ENCODE measurements around the gene IL2RA.
"Not testable (repeated sequence)": the region's sequence is repeated elsewhere in the genome, so short reads cannot be mapped to it uniquely, and the experiment has no call there.

IL2RA gene

GRCh38 chr10:5973069-5973468, 89.1 kb downstream of the IL2RA start:
- H3K27me3 ChIP-seq (ENCODE audit: control insufficient read depth, insufficient read depth, low read length): no peaks in the 10 kb centered on the region
- H3K27ac ChIP-seq (ENCODE audit: low read depth, low read length): no peak overlapping the region
- H3K36me3 ChIP-seq (ENCODE audit: control insufficient read depth, insufficient read depth, low read length): no peaks in the 10 kb centered on the region
- no peak overlapping the region for H3K9ac ChIP-seq (ENCODE audit: low read length)
- no peak overlapping the region for H3K4me3 ChIP-seq (ENCODE audit: low read length)
- H3K4me1 ChIP-seq (ENCODE audit: control insufficient read depth, insufficient read depth, low read length): no peaks in the 10 kb centered on the region

GRCh38 chr10:5971886-5972285, 90.3 kb downstream of the IL2RA start:
- Histone ChIP-seq H3K4me1 (ENCODE audit: control insufficient read depth, insufficient read depth, low read length) (no peaks in the 10 kb centered on the region), H3K36me3 (ENCODE audit: control insufficient read depth, insufficient read depth, low read length) (no peaks in the 10 kb centered on the region), H3K9ac (ENCODE audit: low read length) (no peak overlapping the region), H3K27ac (ENCODE audit: low read depth, low read length) (no peak overlapping the region), H3K4me3 (ENCODE audit: low read length) (no peak overlapping the region), H3K27me3 (ENCODE audit: control insufficient read depth, insufficient read depth, low read length) (no peaks in the 10 kb centered on the region)

GRCh38 chr10:5971315-5971832, 90.8 kb downstream of the IL2RA start:
- Histone ChIP-seq H3K4me1 (ENCODE audit: control insufficient read depth, insufficient read depth, low read length) (no peaks in the 10 kb centered on the region), H3K9ac (ENCODE audit: low read length) (no peak overlapping the region), H3K4me3 (ENCODE audit: low read length) (peak overlapping the region; percentile 25), H3K27ac (ENCODE audit: low read depth, low read length) (peak overlapping the region; percentile 56), H3K36me3 (ENCODE audit: control insufficient read depth, insufficient read depth, low read length) (no peaks in the 10 kb centered on the region), H3K27me3 (ENCODE audit: control insufficient read depth, insufficient read depth, low read length) (no peaks in the 10 kb centered on the region)

GRCh38 chr10:5970527-5970926, 91.6 kb downstream of the IL2RA start:
- H3K4me1 ChIP-seq (ENCODE audit: control insufficient read depth, insufficient read depth, low read length): no peaks in the 10 kb centered on the region
- no peaks in the 10 kb centered on the region for H3K27me3 ChIP-seq (ENCODE audit: control insufficient read depth, insufficient read depth, low read length)
- no peaks in the 10 kb centered on the region for H3K36me3 ChIP-seq (ENCODE audit: control insufficient read depth, insufficient read depth, low read length)
- no peak overlapping the region for H3K9ac ChIP-seq (ENCODE audit: low read length)
- H3K4me3 ChIP-seq (ENCODE audit: low read length): no peak overlapping the region
- H3K27ac ChIP-seq (ENCODE audit: low read depth, low read length): no peak overlapping the region

- no peaks in the 10 kb centered on the region for H3K27me3 ChIP-seq (ENCODE audit: control insufficient read depth, insufficient read depth, low read length)
- H3K9ac ChIP-seq (ENCODE audit: low read length): no peak overlapping the region
- H3K4me1 ChIP-seq (ENCODE audit: control insufficient read depth, insufficient read depth, low read length): no peaks in the 10 kb centered on the region
- H3K27ac ChIP-seq (ENCODE audit: low read depth, low read length): no peak overlapping the region
- H3K36me3 ChIP-seq (ENCODE audit: control insufficient read depth, insufficient read depth, low read length): no peaks in the 10 kb centered on the region
- no peak overlapping the region for H3K4me3 ChIP-seq (ENCODE audit: low read length)
Observed at GRCh38 chr10:5970066-5970465, 92.1 kb downstream of the IL2RA start.

GRCh38 chr10:5968681-5969453, 93.3 kb downstream of the IL2RA start:
- Histone ChIP-seq H3K27me3 (ENCODE audit: control insufficient read depth, insufficient read depth, low read length) (no peaks in the 10 kb centered on the region), H3K9ac (ENCODE audit: low read length) (no peak overlapping the region), H3K36me3 (ENCODE audit: control insufficient read depth, insufficient read depth, low read length) (no peaks in the 10 kb centered on the region), H3K4me3 (ENCODE audit: low read length) (no peak overlapping the region), H3K4me1 (ENCODE audit: control insufficient read depth, insufficient read depth, low read length) (no peaks in the 10 kb centered on the region), H3K27ac (ENCODE audit: low read depth, low read length) (no peak overlapping the region)

- Histone ChIP-seq H3K36me3 (ENCODE audit: control insufficient read depth, insufficient read depth, low read length) (peaks cover under 1% of the 10 kb centered on the region), H3K27ac (ENCODE audit: low read depth, low read length) (no peak overlapping the region), H3K4me3 (ENCODE audit: low read length) (no peak overlapping the region), H3K9ac (ENCODE audit: low read length) (no peak overlapping the region), H3K4me1 (ENCODE audit: control insufficient read depth, insufficient read depth, low read length) (no peaks in the 10 kb centered on the region), H3K27me3 (ENCODE audit: control insufficient read depth, insufficient read depth, low read length) (no peaks in the 10 kb centered on the region)
Observed at GRCh38 chr10:5968037-5968680, 94.0 kb downstream of the IL2RA start.

GRCh38 chr10:5965266-5965665, 96.9 kb downstream of the IL2RA start:
- no peaks in the 10 kb centered on the region for H3K27me3 ChIP-seq (ENCODE audit: control insufficient read depth, insufficient read depth, low read length)
- H3K9ac ChIP-seq (ENCODE audit: low read length): no peak overlapping the region

GRCh38 chr10:5964736-5965135, 97.4 kb downstream of the IL2RA start:
- Histone ChIP-seq H3K27ac (ENCODE audit: low read depth, low read length) (no peak overlapping the region), H3K27me3 (ENCODE audit: control insufficient read depth, insufficient read depth, low read length) (no peaks in the 10 kb centered on the region), H3K9ac (ENCODE audit: low read length) (no peak overlapping the region), H3K36me3 (ENCODE audit: control insufficient read depth, insufficient read depth, low read length) (peaks cover 3% of the 10 kb centered on the region), H3K4me3 (ENCODE audit: low read length) (no peak overlapping the region), H3K4me1 (ENCODE audit: control insufficient read depth, insufficient read depth, low read length) (no peaks in the 10 kb centered on the region)

More at GRCh38 chr10:5965266-5965665, 96.9 kb downstream of the IL2RA start:
- no peak overlapping the region for H3K27ac ChIP-seq (ENCODE audit: low read depth, low read length)
- H3K4me3 ChIP-seq (ENCODE audit: low read length): no peak overlapping the region
- no peaks in the 10 kb centered on the region for H3K4me1 ChIP-seq (ENCODE audit: control insufficient read depth, insufficient read depth, low read length)
- H3K36me3 ChIP-seq (ENCODE audit: control insufficient read depth, insufficient read depth, low read length): peaks cover 3% of the 10 kb centered on the region

GRCh38 chr10:5963591-5963990, 98.6 kb downstream of the IL2RA start:
- no peaks in the 10 kb centered on the region for H3K4me1 ChIP-seq (ENCODE audit: control insufficient read depth, insufficient read depth, low read length)
- no peaks in the 10 kb centered on the region for H3K27me3 ChIP-seq (ENCODE audit: control insufficient read depth, insufficient read depth, low read length)
- H3K4me3 ChIP-seq (ENCODE audit: low read length): no peak overlapping the region
- H3K27ac ChIP-seq (ENCODE audit: low read depth, low read length): no peak overlapping the region
- no peak overlapping the region for H3K9ac ChIP-seq (ENCODE audit: low read length)
- peaks cover 5% of the 10 kb centered on the region for H3K36me3 ChIP-seq (ENCODE audit: control insufficient read depth, insufficient read depth, low read length)

GRCh38 chr10:5963071-5963470, 99.1 kb downstream of the IL2RA start:
- Histone ChIP-seq H3K9ac (ENCODE audit: low read length) (no peak overlapping the region), H3K27ac (ENCODE audit: low read depth, low read length) (no peak overlapping the region), H3K4me3 (ENCODE audit: low read length) (no peak overlapping the region), H3K27me3 (ENCODE audit: control insufficient read depth, insufficient read depth, low read length) (no peaks in the 10 kb centered on the region), H3K36me3 (ENCODE audit: control insufficient read depth, insufficient read depth, low read length) (peaks cover 5% of the 10 kb centered on the region), H3K4me1 (ENCODE audit: control insufficient read depth, insufficient read depth, low read length) (no peaks in the 10 kb centered on the region)

- not testable (repeated sequence) for H3K4me3 ChIP-seq (ENCODE audit: low read length); H3K9ac ChIP-seq (ENCODE audit: low read length); H3K4me1 ChIP-seq (ENCODE audit: control insufficient read depth, insufficient read depth, low read length); H3K27ac ChIP-seq (ENCODE audit: low read depth, low read length); H3K36me3 ChIP-seq (ENCODE audit: control insufficient read depth, insufficient read depth, low read length); H3K27me3 ChIP-seq (ENCODE audit: control insufficient read depth, insufficient read depth, low read length)
Observed at GRCh38 chr10:5962358-5962940, 99.7 kb downstream of the IL2RA start.

Measured in rectal smooth muscle tissue (tissue), 1 donor.